ENCODE data around the gene FBXW7. TPM values are rescaled to one million over a fixed set of nuclear protein-coding genes. Genes with fewer than 3 reads are reported as not detected.

FBXW7 gene
- total and polyA plus RNA-seq, 2 of the 13 experiments (the other 11 are each of a cell fraction or from before 2014, with no cell fraction given): 5.0 to 40.9 TPM

DNA sequence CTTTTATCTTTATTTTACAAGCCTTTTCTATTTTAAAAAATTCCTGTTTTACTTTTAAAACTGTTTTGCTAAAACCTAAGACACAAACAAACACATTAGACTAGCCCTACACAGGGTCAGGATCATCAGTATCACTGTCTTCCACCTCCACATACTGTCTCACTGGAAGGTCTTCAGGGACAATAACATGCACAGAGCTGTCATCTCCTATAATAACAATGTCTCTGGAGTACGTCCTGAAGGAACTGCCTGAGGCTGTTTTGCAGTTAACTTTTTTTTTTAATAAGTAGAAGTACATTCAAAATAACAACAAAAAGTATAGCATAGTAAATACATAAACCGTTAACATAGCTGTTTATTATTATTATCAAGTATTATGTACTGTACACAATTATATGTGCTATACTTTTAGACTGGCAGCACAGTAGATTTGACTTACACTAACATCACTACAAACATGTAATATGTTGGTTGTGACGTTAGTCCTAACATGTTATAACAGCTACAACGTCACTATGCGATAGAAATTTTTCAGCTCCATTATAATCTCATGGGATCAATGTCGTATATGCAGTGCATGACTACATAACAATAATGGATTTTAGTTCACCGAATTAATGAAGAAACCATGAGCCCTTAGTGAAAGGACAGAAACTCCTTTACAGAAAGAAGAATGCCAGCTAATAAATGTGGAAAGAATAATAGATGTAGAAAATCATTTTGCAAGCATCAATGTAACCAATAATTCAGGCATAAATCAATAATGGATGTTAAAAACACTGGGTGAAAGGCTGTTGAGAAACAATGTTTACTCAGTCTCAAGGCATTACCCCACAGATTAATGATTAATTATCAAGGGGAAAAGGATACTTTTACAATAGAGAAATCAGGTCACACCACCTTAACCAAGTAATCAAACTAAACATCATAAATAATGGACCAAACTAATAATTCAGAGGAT is 49.2 kb downstream of the FBXW7 start (continued):
- TF ChIP-seq, protein P1, sequence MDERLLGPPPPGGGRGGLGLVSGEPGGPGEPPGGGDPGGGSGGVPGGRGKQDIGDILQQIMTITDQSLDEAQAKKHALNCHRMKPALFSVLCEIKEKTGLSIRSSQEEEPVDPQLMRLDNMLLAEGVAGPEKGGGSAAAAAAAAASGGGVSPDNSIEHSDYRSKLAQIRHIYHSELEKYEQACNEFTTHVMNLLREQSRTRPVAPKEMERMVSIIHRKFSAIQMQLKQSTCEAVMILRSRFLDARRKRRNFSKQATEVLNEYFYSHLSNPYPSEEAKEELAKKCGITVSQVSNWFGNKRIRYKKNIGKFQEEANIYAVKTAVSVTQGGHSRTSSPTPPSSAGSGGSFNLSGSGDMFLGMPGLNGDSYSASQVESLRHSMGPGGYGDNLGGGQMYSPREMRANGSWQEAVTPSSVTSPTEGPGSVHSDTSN (CRISPR knock-in tag; IDR thresholded peaks at IDR 0.05): no peak
- TF ChIP-seq ZZZ3 (CRISPR knock-in tag; IDR thresholded peaks at IDR 0.05; ENCODE audit: borderline replicate concordance) (no peak), KAT8 (CRISPR knock-in tag; IDR thresholded peaks at IDR 0.05) (peak; percentile 36; the same call in 1 of the 2 replicates), ZNF205 (CRISPR knock-in tag; IDR thresholded peaks at IDR 0.05) (no peak), KMT2B (CRISPR knock-in tag; IDR thresholded peaks at IDR 0.05) (no peak), GATAD2A (CRISPR knock-in tag; IDR thresholded peaks at IDR 0.05) (peak; percentile 92), SIX1 (CRISPR knock-in tag; IDR thresholded peaks at IDR 0.05; ENCODE audit: borderline replicate concordance) (peak; percentile 77; the same call in 1 of the 2 replicates), HMG20A (CRISPR knock-in tag; IDR thresholded peaks at IDR 0.05; ENCODE audit: borderline replicate concordance) (peak; percentile 24; the same call in 1 of the 2 replicates), TAF1 (CRISPR knock-in tag; IDR thresholded peaks at IDR 0.05) (no peak), SUZ12 (IDR thresholded peaks at IDR 0.05; ENCODE audit: low read depth, low read length) (no peak), FOXK2 (IDR thresholded peaks at IDR 0.05) (no peak)
- TF ChIP-seq, protein P2, sequence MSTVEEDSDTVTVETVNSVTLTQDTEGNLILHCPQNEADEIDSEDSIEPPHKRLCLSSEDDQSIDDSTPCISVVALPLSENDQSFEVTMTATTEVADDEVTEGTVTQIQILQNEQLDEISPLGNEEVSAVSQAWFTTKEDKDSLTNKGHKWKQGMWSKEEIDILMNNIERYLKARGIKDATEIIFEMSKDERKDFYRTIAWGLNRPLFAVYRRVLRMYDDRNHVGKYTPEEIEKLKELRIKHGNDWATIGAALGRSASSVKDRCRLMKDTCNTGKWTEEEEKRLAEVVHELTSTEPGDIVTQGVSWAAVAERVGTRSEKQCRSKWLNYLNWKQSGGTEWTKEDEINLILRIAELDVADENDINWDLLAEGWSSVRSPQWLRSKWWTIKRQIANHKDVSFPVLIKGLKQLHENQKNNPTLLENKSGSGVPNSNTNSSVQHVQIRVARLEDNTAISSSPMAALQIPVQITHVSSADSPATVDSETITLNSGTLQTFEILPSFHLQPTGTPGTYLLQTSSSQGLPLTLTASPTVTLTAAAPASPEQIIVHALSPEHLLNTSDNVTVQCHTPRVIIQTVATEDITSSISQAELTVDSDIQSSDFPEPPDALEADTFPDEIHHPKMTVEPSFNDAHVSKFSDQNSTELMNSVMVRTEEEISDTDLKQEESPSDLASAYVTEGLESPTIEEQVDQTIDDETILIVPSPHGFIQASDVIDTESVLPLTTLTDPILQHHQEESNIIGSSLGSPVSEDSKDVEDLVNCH (CRISPR knock-in tag; IDR thresholded peaks at IDR 0.05): no peak
- TF ChIP-seq, protein P3, sequence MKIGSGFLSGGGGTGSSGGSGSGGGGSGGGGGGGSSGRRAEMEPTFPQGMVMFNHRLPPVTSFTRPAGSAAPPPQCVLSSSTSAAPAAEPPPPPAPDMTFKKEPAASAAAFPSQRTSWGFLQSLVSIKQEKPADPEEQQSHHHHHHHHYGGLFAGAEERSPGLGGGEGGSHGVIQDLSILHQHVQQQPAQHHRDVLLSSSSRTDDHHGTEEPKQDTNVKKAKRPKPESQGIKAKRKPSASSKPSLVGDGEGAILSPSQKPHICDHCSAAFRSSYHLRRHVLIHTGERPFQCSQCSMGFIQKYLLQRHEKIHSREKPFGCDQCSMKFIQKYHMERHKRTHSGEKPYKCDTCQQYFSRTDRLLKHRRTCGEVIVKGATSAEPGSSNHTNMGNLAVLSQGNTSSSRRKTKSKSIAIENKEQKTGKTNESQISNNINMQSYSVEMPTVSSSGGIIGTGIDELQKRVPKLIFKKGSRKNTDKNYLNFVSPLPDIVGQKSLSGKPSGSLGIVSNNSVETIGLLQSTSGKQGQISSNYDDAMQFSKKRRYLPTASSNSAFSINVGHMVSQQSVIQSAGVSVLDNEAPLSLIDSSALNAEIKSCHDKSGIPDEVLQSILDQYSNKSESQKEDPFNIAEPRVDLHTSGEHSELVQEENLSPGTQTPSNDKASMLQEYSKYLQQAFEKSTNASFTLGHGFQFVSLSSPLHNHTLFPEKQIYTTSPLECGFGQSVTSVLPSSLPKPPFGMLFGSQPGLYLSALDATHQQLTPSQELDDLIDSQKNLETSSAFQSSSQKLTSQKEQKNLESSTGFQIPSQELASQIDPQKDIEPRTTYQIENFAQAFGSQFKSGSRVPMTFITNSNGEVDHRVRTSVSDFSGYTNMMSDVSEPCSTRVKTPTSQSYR (CRISPR knock-in tag; IDR thresholded peaks at IDR 0.05; ENCODE audit: borderline replicate concordance): no peak
- TF ChIP-seq, protein P4, sequence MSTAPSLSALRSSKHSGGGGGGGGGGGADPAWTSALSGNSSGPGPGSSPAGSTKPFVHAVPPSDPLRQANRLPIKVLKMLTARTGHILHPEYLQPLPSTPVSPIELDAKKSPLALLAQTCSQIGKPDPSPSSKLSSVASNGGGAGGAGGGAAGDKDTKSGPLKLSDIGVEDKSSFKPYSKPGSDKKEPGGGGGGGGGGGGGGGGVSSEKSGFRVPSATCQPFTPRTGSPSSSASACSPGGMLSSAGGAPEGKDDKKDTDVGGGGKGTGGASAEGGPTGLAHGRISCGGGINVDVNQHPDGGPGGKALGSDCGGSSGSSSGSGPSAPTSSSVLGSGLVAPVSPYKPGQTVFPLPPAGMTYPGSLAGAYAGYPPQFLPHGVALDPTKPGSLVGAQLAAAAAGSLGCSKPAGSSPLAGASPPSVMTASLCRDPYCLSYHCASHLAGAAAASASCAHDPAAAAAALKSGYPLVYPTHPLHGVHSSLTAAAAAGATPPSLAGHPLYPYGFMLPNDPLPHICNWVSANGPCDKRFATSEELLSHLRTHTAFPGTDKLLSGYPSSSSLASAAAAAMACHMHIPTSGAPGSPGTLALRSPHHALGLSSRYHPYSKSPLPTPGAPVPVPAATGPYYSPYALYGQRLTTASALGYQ (CRISPR knock-in tag; IDR thresholded peaks at IDR 0.05): peak; percentile 32; the same call in 1 of the 2 replicates
- TF ChIP-seq, protein P5, sequence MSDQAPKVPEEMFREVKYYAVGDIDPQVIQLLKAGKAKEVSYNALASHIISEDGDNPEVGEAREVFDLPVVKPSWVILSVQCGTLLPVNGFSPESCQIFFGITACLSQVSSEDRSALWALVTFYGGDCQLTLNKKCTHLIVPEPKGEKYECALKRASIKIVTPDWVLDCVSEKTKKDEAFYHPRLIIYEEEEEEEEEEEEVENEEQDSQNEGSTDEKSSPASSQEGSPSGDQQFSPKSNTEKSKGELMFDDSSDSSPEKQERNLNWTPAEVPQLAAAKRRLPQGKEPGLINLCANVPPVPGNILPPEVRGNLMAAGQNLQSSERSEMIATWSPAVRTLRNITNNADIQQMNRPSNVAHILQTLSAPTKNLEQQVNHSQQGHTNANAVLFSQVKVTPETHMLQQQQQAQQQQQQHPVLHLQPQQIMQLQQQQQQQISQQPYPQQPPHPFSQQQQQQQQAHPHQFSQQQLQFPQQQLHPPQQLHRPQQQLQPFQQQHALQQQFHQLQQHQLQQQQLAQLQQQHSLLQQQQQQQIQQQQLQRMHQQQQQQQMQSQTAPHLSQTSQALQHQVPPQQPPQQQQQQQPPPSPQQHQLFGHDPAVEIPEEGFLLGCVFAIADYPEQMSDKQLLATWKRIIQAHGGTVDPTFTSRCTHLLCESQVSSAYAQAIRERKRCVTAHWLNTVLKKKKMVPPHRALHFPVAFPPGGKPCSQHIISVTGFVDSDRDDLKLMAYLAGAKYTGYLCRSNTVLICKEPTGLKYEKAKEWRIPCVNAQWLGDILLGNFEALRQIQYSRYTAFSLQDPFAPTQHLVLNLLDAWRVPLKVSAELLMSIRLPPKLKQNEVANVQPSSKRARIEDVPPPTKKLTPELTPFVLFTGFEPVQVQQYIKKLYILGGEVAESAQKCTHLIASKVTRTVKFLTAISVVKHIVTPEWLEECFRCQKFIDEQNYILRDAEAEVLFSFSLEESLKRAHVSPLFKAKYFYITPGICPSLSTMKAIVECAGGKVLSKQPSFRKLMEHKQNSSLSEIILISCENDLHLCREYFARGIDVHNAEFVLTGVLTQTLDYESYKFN (CRISPR knock-in tag; conservative IDR thresholded peaks at IDR 0.05): peak; percentile 97
- TF ChIP-seq, protein P6, sequence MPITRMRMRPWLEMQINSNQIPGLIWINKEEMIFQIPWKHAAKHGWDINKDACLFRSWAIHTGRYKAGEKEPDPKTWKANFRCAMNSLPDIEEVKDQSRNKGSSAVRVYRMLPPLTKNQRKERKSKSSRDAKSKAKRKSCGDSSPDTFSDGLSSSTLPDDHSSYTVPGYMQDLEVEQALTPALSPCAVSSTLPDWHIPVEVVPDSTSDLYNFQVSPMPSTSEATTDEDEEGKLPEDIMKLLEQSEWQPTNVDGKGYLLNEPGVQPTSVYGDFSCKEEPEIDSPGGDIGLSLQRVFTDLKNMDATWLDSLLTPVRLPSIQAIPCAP (CRISPR knock-in tag; IDR thresholded peaks at IDR 0.05; ENCODE audit: low read depth): no peak

Data from HepG2 (cell line).